ENCODE measurements around the gene KCNC1. TPM values are rescaled to one million over a fixed set of nuclear protein-coding genes. Genes with fewer than 3 reads are reported as not detected.

The KCNC1 gene
- total RNA-seq, 4 donors from 2014 or later, result not detected

- TF ChIP-seq EP300 (IDR thresholded peaks at IDR 0.05), result no peak
- Histone ChIP-seq H3K4me1 (peaks cover 0 to 32% (median 0%) of the 10 kb centered on the region in 4 donors), H3K36me3 (no peaks in the 10 kb centered on the region), H3K27ac (no peak overlapping the region), H3K4me3 (no peak overlapping the region), H3K27me3 (peaks cover 0 to 72% of the 10 kb centered on the region in 2 donors), H3K9me3 (no peaks in the 10 kb centered on the region)
- DNase-seq (ENCODE audit: low spot score in 2 of 2), result no peak
- 83 to 89% methylated on average over 2 of the region's 2 CpGs for WGBS, 2 donors
Measured at GRCh38 chr11:17716807-17717206, 17.8 kb upstream of the KCNC1 start.

GRCh38 chr11:17718015-17718414 lies 16.6 kb upstream of the KCNC1 start:
- 52 to 54% methylated on average over 7 of the region's 7 CpGs for WGBS, 2 donors
- peaks cover 0 to 36% (median 0%) of the 10 kb centered on the region in 4 donors for H3K4me1 ChIP-seq
- H3K36me3 ChIP-seq, result no peaks in the 10 kb centered on the region
- no peaks in the 10 kb centered on the region for H3K9me3 ChIP-seq
- peaks cover 0 to 80% of the 10 kb centered on the region in 2 donors for H3K27me3 ChIP-seq
- no peak overlapping the region for H3K4me3 ChIP-seq
- H3K27ac ChIP-seq, result no peak overlapping the region
- DNase-seq (ENCODE audit: low spot score in 2 of 2), result no peak
- TF ChIP-seq POLR2A (IDR thresholded peaks at IDR 0.05) (no peak), CTCF (IDR thresholded peaks at IDR 0.05) (no peak), EP300 (IDR thresholded peaks at IDR 0.05) (no peak)

- Histone ChIP-seq H3K4me3 (no peak overlapping the region), H3K4me1 (peaks cover 0 to 36% (median 0%) of the 10 kb centered on the region in 4 donors), H3K27me3 (peaks cover 0 to 80% of the 10 kb centered on the region in 2 donors), H3K36me3 (no peaks in the 10 kb centered on the region), H3K9me3 (no peaks in the 10 kb centered on the region), H3K27ac (no peak overlapping the region)
- no peak for DNase-seq (ENCODE audit: low spot score in 2 of 2)
- 12 to 18% methylated on average over 13 to 16 of the region's 16 CpGs for WGBS, 2 donors
- TF ChIP-seq EP300 (IDR thresholded peaks at IDR 0.05), result no peak
- TF ChIP-seq CTCF (IDR thresholded peaks at IDR 0.05), result no peak
Measured at GRCh38 chr11:17718510-17718962, 16.0 kb upstream of the KCNC1 start.

GRCh38 chr11:17719028-17719937 lies 15.3 kb upstream of the KCNC1 start, which contains the start of gene MYOD1:
Gene MYOD1 (plus strand): TSS chr11:17719571. CDS start chr11:17719783, 212 bp downstream.
- Histone ChIP-seq H3K9me3 (no peaks in the 10 kb centered on the region), H3K27me3 (peaks cover 0 to 80% of the 10 kb centered on the region in 2 donors), H3K4me3 (no peak within 1 kb of the TSS), H3K4me1 (peaks cover 0 to 36% (median 0%) of the 10 kb centered on the region in 4 donors), H3K36me3 (no peaks in the 10 kb centered on the region), H3K27ac (no peak within 1 kb of the TSS)
- WGBS, 2 donors, result 3% methylated on average over 48 to 55 of the region's 68 CpGs
- no peak for DNase-seq (ENCODE audit: low spot score in 2 of 2)
- TF ChIP-seq CTCF (IDR thresholded peaks at IDR 0.05) (no peak), EP300 (IDR thresholded peaks at IDR 0.05) (no peak), POLR2A (IDR thresholded peaks at IDR 0.05) (no peak)

DNA sequence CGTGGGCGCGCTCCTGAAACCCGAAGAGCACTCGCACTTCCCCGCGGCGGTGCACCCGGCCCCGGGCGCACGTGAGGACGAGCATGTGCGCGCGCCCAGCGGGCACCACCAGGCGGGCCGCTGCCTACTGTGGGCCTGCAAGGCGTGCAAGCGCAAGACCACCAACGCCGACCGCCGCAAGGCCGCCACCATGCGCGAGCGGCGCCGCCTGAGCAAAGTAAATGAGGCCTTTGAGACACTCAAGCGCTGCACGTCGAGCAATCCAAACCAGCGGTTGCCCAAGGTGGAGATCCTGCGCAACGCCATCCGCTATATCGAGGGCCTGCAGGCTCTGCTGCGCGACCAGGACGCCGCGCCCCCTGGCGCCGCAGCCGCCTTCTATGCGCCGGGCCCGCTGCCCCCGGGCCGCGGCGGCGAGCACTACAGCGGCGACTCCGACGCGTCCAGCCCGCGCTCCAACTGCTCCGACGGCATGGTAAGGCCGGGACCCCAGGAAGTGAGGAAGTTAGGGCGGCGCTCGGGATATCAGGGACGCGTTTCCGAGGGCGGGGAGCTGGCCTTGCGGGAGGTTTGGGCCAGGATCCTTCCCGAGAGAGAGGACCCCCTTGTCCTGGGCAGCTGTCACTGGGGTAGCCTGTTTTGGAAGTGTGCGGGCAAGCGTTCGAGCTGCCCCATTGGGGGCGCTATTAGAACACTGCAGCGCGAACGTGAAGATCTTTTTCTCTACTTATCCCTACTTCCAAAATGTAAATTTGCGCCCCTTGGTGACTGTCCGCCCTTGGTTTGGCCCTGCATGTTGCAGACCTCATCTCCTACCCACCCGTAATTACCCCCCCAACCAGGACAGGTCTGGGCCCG lies 14.4 kb upstream of the KCNC1 start:
- TF ChIP-seq EP300 (IDR thresholded peaks at IDR 0.05) (no peak), CTCF (IDR thresholded peaks at IDR 0.05) (no peak), POLR2A (IDR thresholded peaks at IDR 0.05) (no peak)
- peaks cover 0 to 80% of the 10 kb centered on the region in 2 donors for H3K27me3 ChIP-seq
- H3K36me3 ChIP-seq, result no peaks in the 10 kb centered on the region
- no peak overlapping the region for H3K27ac ChIP-seq
- H3K4me3 ChIP-seq, result no peak overlapping the region
- DNase-seq (ENCODE audit: low spot score in 2 of 2), result no peak
- WGBS, 2 donors, result 4 to 5% methylated on average over 52 to 74 of the region's 85 CpGs
- no peaks in the 10 kb centered on the region for H3K9me3 ChIP-seq
- peaks cover 0 to 36% (median 0%) of the 10 kb centered on the region in 4 donors for H3K4me1 ChIP-seq

Measured in tibial nerve (tissue), 4 donors.